Transverse colon (tissue), 4 donors: ENCODE results near the gene FAM107A. TPM values are rescaled to one million over a fixed set of nuclear protein-coding genes. Genes with fewer than 3 reads are reported as not detected.

ENCODE experiments used
- DNase-seq: peaks from one replicate; pipeline ENCODE4 v3.0.0-alpha.2; 2019
- H3K27ac ChIP-seq, 4 donors: fragments of 200-600 bp; sonication (generic); 2 replicates each; pipeline ENCODE4 v1.5.1; 2016 to 2018; ENCODE audit warnings: inconsistent platforms in 4 of 4
- H3K27me3 ChIP-seq: fragments of 200-600 bp; sonication (generic); 2 replicates; pipeline ENCODE4 v1.5.1; 2017; ENCODE audit warnings: inconsistent platforms
- H3K36me3 ChIP-seq, 4 donors: fragments of 200-600 bp; sonication (generic); 2 replicates each; pipeline ENCODE4 v1.5.1; 2017 to 2019; ENCODE audit warnings: inconsistent platforms in 4 of 4
- H3K4me1 ChIP-seq, 4 donors: fragments of 200-600 bp; sonication (generic); 2 replicates each; pipeline ENCODE4 v1.5.1; 2017 to 2020; ENCODE audit warnings: inconsistent platforms in 4 of 4
- H3K4me3 ChIP-seq, 4 donors: fragments of 200-600 bp; sonication (generic); 1 replicate in 1 of 4; 2 replicates in 3 of 4; pipeline versions ENCODE4 v1.5.1 to v1.6.1; 2017 to 2019; ENCODE audit warnings: inconsistent platforms in 4 of 4
- H3K9me3 ChIP-seq, 2 donors: fragments of 200-600 bp; sonication (generic); 2 replicates each; pipeline ENCODE4 v1.5.1; 2017 to 2019; ENCODE audit warnings: inconsistent platforms in 2 of 2
- EP300 ChIP-seq: sonication (generic); formaldehyde crosslinking; IDR thresholded peaks from one replicate; pipeline ENCODE4 v1.6.1; 2017; ENCODE audit warnings: antibody characterized with exemption, low read depth
- POLR2A ChIP-seq: fragments of 450-650 bp; IDR thresholded peaks from one replicate; pipeline ENCODE4 v1.6.1; 2016; ENCODE audit warnings: antibody characterized with exemption, mild to moderate bottlenecking, moderate library complexity
- POLR2AphosphoS5 ChIP-seq, 3 donors: sonication (generic); formaldehyde crosslinking; IDR thresholded peaks; one replicate each; pipeline ENCODE4 v1.6.1; 2016; ENCODE audit warnings: antibody characterized with exemption in 3 of 3
- WGBS, 2 donors: methylation state at CpG; one replicate each; pipeline ENCODE4 v1.1.5; 2018; ENCODE audit warnings: low coverage in 1 of 2; 5-methylcytosine and 5-hydroxymethylcytosine counted together
- in situ Hi-C, 4 donors: fragments of 200-750 bp; cut with MboI; loops; one replicate each; pipeline versions ENCODE4 v1.15.0 to v1.15.1; 2017; ENCODE audit warnings: low sequenced_read_pairs in 3 of 4, low pct_ligation_motif_present in 1 of 4, low pct_unique_long_range_greater_than_20kb in 1 of 4
- intact Hi-C: fragments of 100-400 bp; cut with DNase I; formaldehyde crosslinking; loops from one replicate; pipeline ENCODE4 v1.15.1; 2023; ENCODE audit warnings: low total_unique reads
- total RNA-seq, 4 donors: library from RNA; depleted of rRNA; stranded (reverse); fragments of >200 nt; gene quantifications; one replicate each; pipeline ENCODE4 v1.1.0, GENCODE V29; 2016
- TF ChIP-seq, protein P1 (sequence below), 5 experiments: fragments of 200-600 bp in 3 of 5; fragments of 450-650 bp in 2 of 5; sonication (generic) in 3 of 5; IDR thresholded peaks; 1 replicate in 2 of 5; 2 replicates in 3 of 5; pipeline ENCODE4 v1.5.1; 2016 to 2017; ENCODE audit warnings: antibody characterized with exemption in 5 of 5, inconsistent platforms in 3 of 5, mild to moderate bottlenecking in 2 of 5, moderate library complexity in 1 of 5

FAM107A gene
- total RNA-seq, 4 donors from 2014 or later: 14.1 to 21.9 (median 16.0) TPM

DNA sequence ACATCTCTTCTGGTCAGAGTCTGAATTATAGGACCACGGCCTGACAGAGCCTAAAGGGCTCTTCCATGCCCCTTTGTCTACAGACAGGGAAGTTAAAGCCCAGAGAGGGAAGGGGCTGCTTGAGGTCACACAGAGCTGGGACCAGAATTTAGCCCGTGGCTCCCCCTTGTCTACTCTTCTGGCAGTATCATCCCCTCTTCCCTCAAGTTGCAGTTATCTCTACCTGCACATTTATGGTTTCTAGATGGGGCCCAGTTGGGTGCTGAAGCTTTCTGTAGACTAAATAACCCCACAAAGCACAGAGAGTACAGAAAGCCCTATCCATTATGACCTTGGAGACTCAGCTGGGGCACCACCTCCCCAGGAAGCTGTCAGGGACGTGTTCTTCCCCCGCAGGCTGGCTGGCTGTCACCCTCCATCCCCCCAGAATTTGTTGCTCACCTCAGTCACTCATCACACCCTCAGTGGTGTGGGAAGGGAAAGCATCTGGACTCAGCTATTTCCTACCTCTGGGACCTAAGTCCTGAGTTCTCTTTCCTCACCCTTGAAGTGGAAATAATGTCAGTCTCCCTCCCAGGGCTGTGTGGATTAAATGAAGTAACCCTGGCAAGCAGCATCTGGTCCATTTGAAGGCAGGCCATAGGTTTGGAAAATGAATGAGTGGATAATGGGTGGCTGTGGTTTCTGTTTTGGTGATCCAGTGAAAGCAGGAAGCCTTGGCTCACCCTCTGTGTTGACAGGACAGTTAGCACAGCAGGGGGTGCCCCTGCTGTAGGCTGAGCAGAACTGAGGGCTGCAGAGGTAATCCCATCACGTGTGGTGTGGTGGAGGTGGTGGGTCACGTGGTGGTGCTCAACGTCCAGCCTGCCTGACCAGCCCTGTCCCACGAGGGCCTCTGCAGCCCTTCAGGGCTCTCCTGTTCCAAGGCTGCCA is 56.5 kb downstream of the FAM107A start:
- Histone ChIP-seq H3K4me1 (no peaks in the 10 kb centered on the region), H3K9me3 (no peaks in the 10 kb centered on the region), H3K36me3 (peaks cover 0 to 27% (median 2%) of the 10 kb centered on the region in 4 donors), H3K4me3 (no peak overlapping the region), H3K27ac (no peak overlapping the region), H3K27me3 (no peaks in the 10 kb centered on the region)
- TF ChIP-seq, protein P1, sequence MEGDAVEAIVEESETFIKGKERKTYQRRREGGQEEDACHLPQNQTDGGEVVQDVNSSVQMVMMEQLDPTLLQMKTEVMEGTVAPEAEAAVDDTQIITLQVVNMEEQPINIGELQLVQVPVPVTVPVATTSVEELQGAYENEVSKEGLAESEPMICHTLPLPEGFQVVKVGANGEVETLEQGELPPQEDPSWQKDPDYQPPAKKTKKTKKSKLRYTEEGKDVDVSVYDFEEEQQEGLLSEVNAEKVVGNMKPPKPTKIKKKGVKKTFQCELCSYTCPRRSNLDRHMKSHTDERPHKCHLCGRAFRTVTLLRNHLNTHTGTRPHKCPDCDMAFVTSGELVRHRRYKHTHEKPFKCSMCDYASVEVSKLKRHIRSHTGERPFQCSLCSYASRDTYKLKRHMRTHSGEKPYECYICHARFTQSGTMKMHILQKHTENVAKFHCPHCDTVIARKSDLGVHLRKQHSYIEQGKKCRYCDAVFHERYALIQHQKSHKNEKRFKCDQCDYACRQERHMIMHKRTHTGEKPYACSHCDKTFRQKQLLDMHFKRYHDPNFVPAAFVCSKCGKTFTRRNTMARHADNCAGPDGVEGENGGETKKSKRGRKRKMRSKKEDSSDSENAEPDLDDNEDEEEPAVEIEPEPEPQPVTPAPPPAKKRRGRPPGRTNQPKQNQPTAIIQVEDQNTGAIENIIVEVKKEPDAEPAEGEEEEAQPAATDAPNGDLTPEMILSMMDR (IDR thresholded peaks at IDR 0.05): no peak
- TF ChIP-seq EP300: no peak
- TF ChIP-seq POLR2AphosphoS5 (IDR thresholded peaks at IDR 0.05): no peak
- no peak for TF ChIP-seq POLR2A
- intact Hi-C loops (no loop called here), in situ Hi-C loops (loop anchor here in 1 of 4 donors (10.0 kb wide), 1 partner anchor 336 kb away; no protein-coding TSS in a partner anchor)
- WGBS, 2 donors: 40 to 56% methylated on average over 1 to 8 of the region's 8 CpGs
- no peak for DNase-seq

DNA sequence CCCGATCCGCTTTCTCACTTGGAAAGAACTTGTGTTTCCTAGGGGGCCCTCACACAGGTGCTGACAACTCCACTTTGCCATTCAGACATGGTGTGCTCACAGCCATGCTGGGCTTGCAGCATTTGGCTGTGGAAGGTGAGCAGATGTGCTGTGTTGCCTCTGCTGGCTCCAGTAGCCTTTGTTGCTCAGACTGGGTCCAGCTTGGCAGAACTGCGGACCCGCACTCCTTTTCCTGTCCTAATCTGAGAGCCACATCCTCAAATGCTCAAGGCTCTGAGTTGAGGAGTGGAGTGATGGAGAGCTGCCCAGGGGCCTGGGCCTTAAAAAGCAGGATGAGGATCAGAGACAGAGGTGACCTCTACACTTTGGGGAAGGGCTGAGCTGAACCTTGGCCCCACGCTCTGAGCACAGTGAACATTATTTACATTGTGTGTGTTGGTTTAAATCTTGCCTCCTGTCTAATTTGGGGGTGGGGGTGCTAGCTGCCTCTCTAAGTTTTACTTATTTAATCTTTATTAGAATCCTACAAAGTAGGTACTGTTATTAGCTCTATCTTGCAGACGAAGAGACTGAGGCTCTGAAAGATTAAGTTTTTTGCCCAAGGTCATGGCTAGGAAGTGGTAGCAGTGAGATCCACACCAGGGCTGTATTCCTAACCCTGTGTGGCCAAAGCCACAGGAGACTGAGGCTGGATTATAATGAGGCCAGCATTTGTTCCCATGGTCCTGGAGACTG is 57.4 kb downstream of the FAM107A start:
- Histone ChIP-seq H3K4me1 (no peaks in the 10 kb centered on the region), H3K9me3 (no peaks in the 10 kb centered on the region), H3K27ac (no peak overlapping the region), H3K36me3 (peaks cover 0 to 35% (median 4%) of the 10 kb centered on the region in 4 donors), H3K4me3 (no peak overlapping the region), H3K27me3 (no peaks in the 10 kb centered on the region)
- 82 to 88% methylated on average over 2 to 6 of the region's 6 CpGs for WGBS, 2 donors
- TF ChIP-seq, protein P1 (IDR thresholded peaks at IDR 0.05): no peak
- no peak for TF ChIP-seq POLR2A
- no peak for TF ChIP-seq EP300
- TF ChIP-seq POLR2AphosphoS5 (IDR thresholded peaks at IDR 0.05): no peak
- intact Hi-C loops: no loop called here
- DNase-seq: no peak
- in situ Hi-C loops: loop anchor here in 1 of 4 donors (10.0 kb wide), 1 partner anchor 335 kb away; no protein-coding TSS in a partner anchor

DNA sequence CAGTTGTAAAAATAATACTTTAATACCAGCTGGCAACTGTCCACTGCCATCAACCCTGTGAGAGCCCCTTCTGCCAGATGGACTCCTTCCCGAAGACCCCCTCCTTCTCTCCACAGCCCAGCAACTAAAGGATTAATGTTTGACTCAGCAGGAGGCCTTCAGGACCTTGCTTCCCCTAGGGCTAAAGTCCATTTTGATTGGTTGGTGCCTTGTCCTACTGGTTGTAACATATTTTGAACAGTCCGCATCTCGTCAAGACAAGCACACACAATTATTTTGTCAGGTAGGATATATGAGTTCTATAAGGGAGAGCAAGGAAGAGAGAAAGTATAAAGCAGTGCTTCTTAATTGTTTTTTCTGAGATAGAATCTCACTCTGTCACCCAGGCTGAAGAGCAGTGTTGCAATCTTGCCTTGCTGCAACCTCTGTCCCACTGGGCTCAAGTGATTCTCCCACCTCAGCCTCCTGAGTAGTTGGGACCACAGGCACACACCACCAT is 58.9 kb downstream of the FAM107A start:
- H3K9me3 ChIP-seq: no peaks in the 10 kb centered on the region
- no peak overlapping the region for H3K4me3 ChIP-seq
- DNase-seq: no peak
- TF ChIP-seq, protein P1 (IDR thresholded peaks at IDR 0.05): no peak
- no peak for TF ChIP-seq POLR2AphosphoS5 (IDR thresholded peaks at IDR 0.05)
- no peak for TF ChIP-seq POLR2A
- no peak for TF ChIP-seq EP300
- intact Hi-C loops (no loop called here), in situ Hi-C loops (no loop called here)
- H3K4me1 ChIP-seq: no peaks in the 10 kb centered on the region
- 50% methylated on average over 3 of the region's 3 CpGs; no CpG with 5 or more reads in 1 of the 2 donors for WGBS, 2 donors
- H3K27ac ChIP-seq: no peak overlapping the region
- H3K27me3 ChIP-seq: no peaks in the 10 kb centered on the region
- peaks cover 0 to 47% (median 4%) of the 10 kb centered on the region in 4 donors for H3K36me3 ChIP-seq

DNA sequence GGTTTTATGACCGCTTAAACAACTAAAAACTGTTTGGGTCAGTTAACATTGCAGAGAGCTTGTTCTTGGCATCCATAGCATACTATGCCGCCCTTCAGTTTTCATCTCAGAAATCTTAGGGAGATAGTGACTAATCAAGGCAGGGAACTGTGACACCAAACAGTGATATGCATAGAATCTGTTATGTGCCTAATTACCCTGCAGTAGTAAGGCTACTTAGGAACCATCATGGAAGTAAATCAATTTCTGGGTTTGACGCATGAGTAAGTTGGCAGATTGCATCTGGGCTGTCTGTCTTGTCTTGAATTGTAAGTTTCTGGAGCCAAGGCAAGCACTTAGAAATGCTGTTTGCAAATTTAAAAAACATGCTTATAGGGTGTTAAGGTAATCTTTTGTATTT is 62.8 kb downstream of the FAM107A start:
- intact Hi-C loops (no loop called here), in situ Hi-C loops (no loop called here)
- TF ChIP-seq, protein P1 (IDR thresholded peaks at IDR 0.05): no peak
- TF ChIP-seq EP300 (no peak), POLR2AphosphoS5 (IDR thresholded peaks at IDR 0.05) (no peak), POLR2A (no peak)
- H3K36me3 ChIP-seq: peaks cover 0 to 35% (median 3%) of the 10 kb centered on the region in 4 donors
- no peak for DNase-seq
- no peak overlapping the region for H3K27ac ChIP-seq
- H3K9me3 ChIP-seq: no peaks in the 10 kb centered on the region
- H3K4me1 ChIP-seq: no peaks in the 10 kb centered on the region
- no peaks in the 10 kb centered on the region for H3K27me3 ChIP-seq
- no peak overlapping the region for H3K4me3 ChIP-seq
- 93 to 100% methylated on average over 1 to 3 of the region's 3 CpGs for WGBS, 2 donors
